Cardiac muscle cell (in vitro differentiated cells and primary cell): Measurements from ENCODE around the gene ABCC1. TPM values are rescaled to one million over a fixed set of nuclear protein-coding genes. Genes with fewer than 3 reads are reported as not detected.
"Not testable (repeated sequence)": the region's sequence is repeated elsewhere in the genome, so short reads cannot be mapped to it uniquely, and the experiment has no call there.

Experiments
- DNase-seq, 2 donors: peaks; one replicate each; pipeline versions ENCODE4 v3.0.0 to v3.0.0-alpha.2; 2010 to 2017; ENCODE audit warnings: low read depth in 1 of 2, low spot score in 1 of 2
- H3K27ac ChIP-seq: fragments of 200-600 bp; sonication (generic); 2 replicates; pipeline ENCODE4 v1.5.1; 2016
- H3K27me3 ChIP-seq: fragments of 200-600 bp; sonication (generic); 2 replicates; pipeline ENCODE4 v1.6.0; 2016; ENCODE audit warnings: control low read depth
- H3K36me3 ChIP-seq: fragments of 200-600 bp; sonication (generic); 2 replicates; pipeline ENCODE4 v1.5.1; 2016; ENCODE audit warnings: control low read depth
- H3K4me1 ChIP-seq: fragments of 200-600 bp; sonication (generic); 2 replicates; pipeline ENCODE4 v1.8.1; 2017; ENCODE audit warnings: low read depth, mild to moderate bottlenecking, mixed run types
- H3K4me3 ChIP-seq: fragments of 200-600 bp; sonication (generic); 2 replicates; pipeline ENCODE4 v1.5.1; 2016; ENCODE audit warnings: mild to moderate bottlenecking
- H3K9me3 ChIP-seq: fragments of 200-600 bp; sonication (generic); 2 replicates; pipeline ENCODE4 v1.5.1; 2017; ENCODE audit warnings: low read depth, mild to moderate bottlenecking, control low read depth
- CTCF ChIP-seq: IDR thresholded peaks from 2 replicates; pipeline ENCODE4 v1.5.1; 2012; ENCODE audit warnings: low read depth, mild to moderate bottlenecking, low read length
- polyA plus RNA-seq: library from polyadenylated mRNA; unstranded; fragments of >200 nt; fragmentation: Nextera tagmentation; extraction: Ambion mirVana; gene quantifications from 2 replicates; pipeline ENCODE4 v1.2.1, GENCODE V29; 2016
- total RNA-seq: library from RNA; depleted of rRNA; stranded (reverse); fragments of >200 nt; gene quantifications from 2 replicates; pipeline ENCODE4 v1.2.3, GENCODE V29; 2016

ABCC1 gene
- total and polyA plus RNA-seq, 2 experiments from 2014 or later = 14.2 to 31.0 TPM

DNA sequence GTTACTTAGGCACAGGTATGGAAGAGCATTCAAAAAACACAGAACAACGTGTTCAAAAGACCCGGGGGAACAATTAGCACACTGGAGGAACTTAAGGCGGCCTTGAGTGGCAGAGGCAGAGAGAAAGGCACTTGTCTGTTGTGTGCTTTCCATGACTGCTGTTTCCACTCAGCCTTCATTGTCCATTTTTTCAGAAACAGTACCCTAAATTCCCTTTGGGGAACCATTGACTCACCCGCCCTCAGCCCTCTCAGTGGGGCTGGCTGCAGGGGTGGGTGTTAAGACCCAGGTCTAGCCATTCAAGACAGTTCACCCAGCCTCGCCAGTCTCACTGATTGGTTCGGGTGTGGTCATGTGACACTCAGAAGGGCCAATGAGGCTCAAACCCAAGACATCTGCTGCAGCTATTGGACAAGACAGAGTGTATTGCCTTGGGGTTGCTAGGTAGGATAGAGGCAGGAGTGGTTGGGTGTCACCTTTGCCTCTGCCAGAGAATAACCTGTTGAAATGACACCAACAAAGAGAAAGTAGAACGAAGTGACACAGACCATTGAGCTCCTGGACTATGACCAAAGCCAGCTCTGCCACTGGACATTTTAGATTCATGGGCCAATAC is 41.4 kb upstream of the ABCC1 start:
- no peaks in the 10 kb centered on the region for H3K27me3 ChIP-seq
- peak; percentile 28 to 42 for DNase-seq
- no peaks in the 10 kb centered on the region for H3K4me1 ChIP-seq
- no peak overlapping the region for H3K4me3 ChIP-seq
- no peak overlapping the region for H3K27ac ChIP-seq
- no peaks in the 10 kb centered on the region for H3K36me3 ChIP-seq
- no peaks in the 10 kb centered on the region for H3K9me3 ChIP-seq
- no peak for TF ChIP-seq CTCF

- Histone ChIP-seq H3K4me3 (no peak overlapping the region), H3K4me1 (no peaks in the 10 kb centered on the region), H3K27ac (no peak overlapping the region), H3K9me3 (no peaks in the 10 kb centered on the region), H3K36me3 (no peaks in the 10 kb centered on the region), H3K27me3 (no peaks in the 10 kb centered on the region)
- TF ChIP-seq CTCF = no peak
- DNase-seq = no peak
Observed at GRCh38 chr16:15911198-15911597, 38.2 kb upstream of the ABCC1 start.

DNA sequence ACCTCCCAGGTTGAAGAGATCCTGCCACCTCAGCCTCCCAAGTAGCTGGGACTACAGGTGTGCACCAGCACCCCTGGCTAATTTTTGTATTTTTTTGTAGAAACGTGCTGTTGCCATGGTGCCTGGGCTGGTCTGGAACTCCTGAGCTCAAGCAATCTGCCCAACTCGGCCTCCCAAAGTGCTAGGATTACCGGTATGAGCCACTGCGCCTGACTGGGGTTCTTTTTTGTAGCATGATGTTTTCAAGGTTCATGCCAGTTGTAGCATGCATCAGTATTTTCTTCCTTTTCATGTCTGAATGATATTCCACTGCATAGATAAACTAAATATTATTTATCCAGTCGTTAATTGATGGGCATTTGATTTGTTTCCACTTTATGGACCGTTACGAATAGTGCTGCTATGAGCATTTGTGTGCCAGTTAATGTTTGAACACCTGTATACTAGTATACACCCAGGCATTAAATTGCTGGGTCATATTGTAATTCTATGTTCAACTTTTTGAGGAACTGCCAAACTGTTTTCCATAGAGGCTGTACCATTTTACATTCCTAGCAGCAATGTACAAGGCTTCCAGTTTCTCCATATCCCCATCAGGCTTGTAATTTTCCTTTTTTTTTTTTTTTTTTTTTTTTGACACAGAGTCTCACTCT is 36.2 kb upstream of the ABCC1 start:
- Histone ChIP-seq H3K27ac (no peak overlapping the region), H3K36me3 (no peaks in the 10 kb centered on the region), H3K27me3 (no peaks in the 10 kb centered on the region), H3K4me1 (no peaks in the 10 kb centered on the region), H3K4me3 (no peak overlapping the region), H3K9me3 (no peaks in the 10 kb centered on the region)
- TF ChIP-seq CTCF = no peak
- DNase-seq = no peak

- Histone ChIP-seq H3K36me3 (no peaks in the 10 kb centered on the region), H3K27ac (no peak overlapping the region), H3K4me3 (no peak overlapping the region), H3K4me1 (no peaks in the 10 kb centered on the region), H3K27me3 (no peaks in the 10 kb centered on the region), H3K9me3 (no peaks in the 10 kb centered on the region)
- DNase-seq = no peak
- no peak for TF ChIP-seq CTCF
Observed at GRCh38 chr16:15915555-15916081, 33.8 kb upstream of the ABCC1 start.

DNA sequence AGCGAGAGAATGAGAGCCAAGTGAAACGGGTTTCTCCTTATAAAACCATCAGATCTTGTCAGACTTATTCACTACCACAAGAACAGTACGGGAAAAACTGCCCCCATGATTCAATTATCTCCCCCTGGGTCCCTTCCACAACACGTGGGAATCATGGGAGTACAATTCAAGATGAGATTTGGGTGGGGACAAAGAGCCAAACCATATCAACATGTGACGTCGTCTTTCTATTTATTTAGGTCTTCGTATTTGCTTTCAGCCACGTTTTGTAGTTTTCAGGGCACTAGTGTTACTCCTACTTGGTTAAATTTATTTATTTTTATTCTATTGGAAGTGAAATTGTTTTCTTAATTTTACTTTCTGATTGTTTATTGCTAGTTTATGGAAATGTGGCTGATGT is 33.1 kb upstream of the ABCC1 start:
- H3K27ac ChIP-seq = no peak overlapping the region
- H3K27me3 ChIP-seq = no peaks in the 10 kb centered on the region
- TF ChIP-seq CTCF = no peak
- no peak overlapping the region for H3K4me3 ChIP-seq
- no peaks in the 10 kb centered on the region for H3K36me3 ChIP-seq
- no peaks in the 10 kb centered on the region for H3K9me3 ChIP-seq
- no peak for DNase-seq
- no peaks in the 10 kb centered on the region for H3K4me1 ChIP-seq

- DNase-seq, H3K27ac ChIP-seq, H3K4me1 ChIP-seq, H3K4me3 ChIP-seq, H3K36me3 ChIP-seq, H3K27me3 ChIP-seq, H3K9me3 ChIP-seq: not testable (repeated sequence)
Observed at GRCh38 chr16:15918314-15918713, 31.1 kb upstream of the ABCC1 start.
